Retinal pigment epithelial cell (primary cell): Measurements from ENCODE around the gene ZFP90.
"Not testable (repeated sequence)": the region's sequence is repeated elsewhere in the genome, so short reads cannot be mapped to it uniquely, and the experiment has no call there.

Experiments
- DNase-seq: peaks from one replicate; pipeline ENCODE4 v3.0.0-alpha.2; 2010; ENCODE audit warnings: low read depth
- H3K4me3 ChIP-seq: 2 replicates; pipeline ENCODE4 v1.5.1; 2011; ENCODE audit warnings: mild to moderate bottlenecking, low read length, control low read depth, moderate library complexity
- TF ChIP-seq, protein P1 (sequence below): conservative IDR thresholded peaks from 2 replicates; pipeline ENCODE4 v1.5.1; 2011; ENCODE audit warnings: low read depth, low read length, control low read depth, inconsistent platforms

The ZFP90 gene

DNA sequence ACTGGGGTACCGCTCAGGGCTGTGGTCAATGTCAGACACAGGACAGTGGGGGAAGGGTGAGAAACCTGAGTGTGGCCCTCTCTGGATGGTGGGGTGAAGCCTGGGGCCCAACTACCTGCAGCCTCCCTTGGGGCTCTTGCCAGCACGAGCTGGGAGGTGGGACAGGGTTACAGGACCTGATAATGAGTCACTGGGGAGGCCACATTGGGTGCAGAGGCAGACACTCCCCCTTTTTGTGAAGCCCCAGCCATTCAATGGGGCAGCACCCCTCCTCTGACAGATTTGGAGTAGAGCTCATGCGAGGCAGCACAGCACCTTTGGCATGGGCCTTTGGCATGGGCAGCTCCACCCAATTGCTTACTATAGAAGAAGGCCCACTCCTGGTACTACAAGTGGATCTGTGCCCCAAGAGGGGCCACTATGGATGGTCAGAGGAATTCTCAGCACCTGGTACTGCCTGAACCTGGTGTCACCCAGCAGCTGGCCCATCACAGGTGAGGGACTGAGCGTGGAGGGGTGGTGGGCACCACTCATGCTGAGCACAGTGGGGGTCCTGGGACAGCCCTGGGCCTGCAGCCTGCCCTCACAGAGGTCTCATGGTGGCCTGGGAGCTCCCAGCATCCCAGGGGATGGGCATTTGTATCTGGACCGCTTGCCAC, 45.5 kb upstream of the ZFP90 start:
- no peak overlapping the region for H3K4me3 ChIP-seq
- TF ChIP-seq, protein P1, sequence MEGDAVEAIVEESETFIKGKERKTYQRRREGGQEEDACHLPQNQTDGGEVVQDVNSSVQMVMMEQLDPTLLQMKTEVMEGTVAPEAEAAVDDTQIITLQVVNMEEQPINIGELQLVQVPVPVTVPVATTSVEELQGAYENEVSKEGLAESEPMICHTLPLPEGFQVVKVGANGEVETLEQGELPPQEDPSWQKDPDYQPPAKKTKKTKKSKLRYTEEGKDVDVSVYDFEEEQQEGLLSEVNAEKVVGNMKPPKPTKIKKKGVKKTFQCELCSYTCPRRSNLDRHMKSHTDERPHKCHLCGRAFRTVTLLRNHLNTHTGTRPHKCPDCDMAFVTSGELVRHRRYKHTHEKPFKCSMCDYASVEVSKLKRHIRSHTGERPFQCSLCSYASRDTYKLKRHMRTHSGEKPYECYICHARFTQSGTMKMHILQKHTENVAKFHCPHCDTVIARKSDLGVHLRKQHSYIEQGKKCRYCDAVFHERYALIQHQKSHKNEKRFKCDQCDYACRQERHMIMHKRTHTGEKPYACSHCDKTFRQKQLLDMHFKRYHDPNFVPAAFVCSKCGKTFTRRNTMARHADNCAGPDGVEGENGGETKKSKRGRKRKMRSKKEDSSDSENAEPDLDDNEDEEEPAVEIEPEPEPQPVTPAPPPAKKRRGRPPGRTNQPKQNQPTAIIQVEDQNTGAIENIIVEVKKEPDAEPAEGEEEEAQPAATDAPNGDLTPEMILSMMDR: no peak
- DNase-seq: no peak

DNA sequence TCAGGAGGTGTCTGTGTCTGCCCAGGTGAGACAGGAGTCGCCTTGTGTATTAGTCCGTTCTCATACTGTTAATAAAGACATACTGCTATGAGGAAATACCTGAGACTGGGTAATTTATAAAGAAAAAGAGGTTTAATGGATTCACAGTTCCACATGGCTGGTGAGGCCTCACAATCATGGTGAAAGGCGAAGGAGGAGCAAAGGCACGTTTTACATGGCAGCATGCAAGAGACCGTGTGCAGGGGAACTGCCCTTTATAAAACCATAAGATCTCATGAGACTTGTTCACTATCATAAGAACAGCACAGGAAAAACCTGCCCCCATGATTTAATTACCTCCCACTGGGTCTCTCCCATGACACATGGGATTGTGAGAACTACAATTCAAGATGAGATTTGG, 44.8 kb upstream of the ZFP90 start:
- H3K4me3 ChIP-seq, DNase-seq: not testable (repeated sequence)

DNA sequence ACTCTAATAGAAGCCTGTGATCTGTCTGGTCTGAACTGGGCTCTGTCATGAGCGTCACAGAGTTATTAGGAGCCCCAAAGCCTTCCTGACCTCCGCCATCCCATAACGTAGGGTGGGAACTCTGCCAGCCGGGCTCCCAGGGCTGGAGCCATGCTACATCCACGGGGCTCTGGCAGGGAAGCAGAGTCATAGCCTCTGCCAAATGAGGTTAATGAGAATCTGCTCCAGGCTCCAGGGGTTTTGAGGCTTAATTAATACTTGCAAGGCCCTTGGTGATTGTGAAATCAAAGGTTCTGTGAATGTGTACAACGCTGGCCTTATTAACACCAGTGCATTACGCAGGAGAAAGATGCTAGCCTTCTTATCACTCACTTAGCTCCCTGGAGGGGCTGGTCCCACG, 42.4 kb upstream of the ZFP90 start:
- no peak overlapping the region for H3K4me3 ChIP-seq
- peak; percentile 90 for DNase-seq
- TF ChIP-seq, protein P1: no peak

DNA sequence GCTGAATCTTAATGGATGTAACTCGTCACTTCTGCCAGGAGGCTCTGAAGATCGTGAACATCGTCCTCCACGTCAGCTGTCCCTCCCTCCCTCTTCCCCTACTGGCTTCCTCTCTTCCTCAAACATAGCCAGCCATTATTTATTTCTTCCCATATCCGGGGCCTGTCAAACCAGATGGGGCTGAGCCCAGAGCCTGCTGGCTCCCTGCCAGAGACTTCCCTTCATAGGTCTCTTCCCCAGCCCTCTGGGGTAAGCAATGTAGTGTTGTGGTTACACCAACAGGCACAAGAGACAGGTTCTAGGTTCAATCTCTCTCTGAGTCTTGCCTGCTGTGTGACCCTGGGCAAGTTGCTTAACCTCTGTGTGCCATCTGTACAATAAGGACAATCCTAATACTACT, 40.1 kb upstream of the ZFP90 start:
- no peak overlapping the region for H3K4me3 ChIP-seq
- DNase-seq: no peak
- TF ChIP-seq, protein P1: no peak

DNA sequence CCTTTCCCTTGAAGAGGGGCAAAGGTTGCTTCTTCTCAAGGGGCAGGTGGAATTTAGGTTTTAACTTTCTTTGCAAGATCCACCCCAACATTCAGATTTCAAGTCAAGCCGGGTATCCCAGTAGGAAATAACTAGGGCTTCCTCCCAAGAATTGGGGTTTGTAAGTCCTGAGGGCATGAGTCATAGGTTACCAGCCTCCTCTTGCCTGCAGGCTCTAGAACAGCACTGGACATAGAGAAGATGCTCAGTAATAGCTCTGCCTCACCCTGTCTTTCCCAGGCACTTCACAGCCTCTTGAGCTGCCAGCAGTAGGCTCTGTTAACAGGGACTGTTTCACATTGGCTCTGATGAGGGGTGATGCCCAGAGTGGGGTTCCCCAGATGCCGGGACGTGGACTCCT, 35.8 kb upstream of the ZFP90 start:
- TF ChIP-seq, protein P1: no peak
- H3K4me3 ChIP-seq: no peak overlapping the region

DNA sequence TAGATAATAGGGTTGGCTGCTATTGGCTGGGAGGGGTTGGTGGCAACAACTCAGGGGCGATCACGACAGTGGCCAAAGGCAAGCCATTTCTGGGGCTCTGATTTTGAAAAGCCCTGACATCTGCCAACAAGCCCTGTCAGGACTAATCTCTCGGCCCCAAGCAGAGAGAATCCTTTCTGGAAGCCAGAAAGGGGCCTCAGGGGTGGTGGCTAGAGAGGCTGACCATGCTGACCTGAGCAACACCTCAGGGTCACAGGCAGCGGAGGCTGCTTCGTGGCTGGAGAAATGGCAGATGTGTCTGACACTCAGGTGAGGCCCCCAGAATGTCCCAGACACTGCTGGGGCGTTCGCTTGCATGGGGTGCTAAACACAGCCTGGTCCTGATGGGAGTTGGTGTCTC, 35.0 kb upstream of the ZFP90 start:
- DNase-seq: no peak
- TF ChIP-seq, protein P1: no peak

More for the DNA sequence above, 35.8 kb upstream of the ZFP90 start:
- DNase-seq: no peak

DNA sequence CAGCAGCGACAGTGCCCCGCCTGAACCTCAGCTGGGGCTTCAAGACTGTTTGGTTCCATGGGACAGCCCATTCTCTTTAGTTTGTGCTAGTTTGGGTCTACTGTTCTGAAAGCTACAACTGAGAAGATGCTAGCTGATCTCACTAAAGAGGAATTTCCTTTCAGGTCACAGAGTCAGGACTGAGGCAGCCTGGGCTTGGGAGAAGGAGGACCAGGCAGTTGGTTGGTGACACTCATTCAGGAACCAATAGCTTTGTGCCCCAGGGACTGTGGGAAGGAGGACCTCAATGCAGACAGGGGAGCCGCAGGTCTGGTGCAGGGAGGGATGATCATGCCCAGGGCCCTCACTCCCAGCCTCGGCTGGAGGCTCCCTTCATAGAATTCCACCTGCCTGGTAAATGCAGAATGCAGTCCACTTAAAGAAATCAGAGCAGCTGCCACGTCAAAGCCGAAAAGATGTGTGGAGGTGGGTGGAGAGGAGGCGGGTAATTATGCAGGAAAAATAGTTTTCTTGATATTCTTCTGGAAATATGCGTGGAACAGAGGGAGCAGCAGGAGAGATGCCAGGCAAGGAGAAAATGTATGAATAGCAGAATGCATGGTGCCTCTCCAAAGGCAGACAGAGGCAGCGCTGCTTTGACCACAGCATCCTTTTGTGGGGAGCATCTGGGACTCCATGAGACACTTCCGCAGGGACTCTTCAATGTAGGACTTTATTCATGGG, 32.6 kb upstream of the ZFP90 start:
- TF ChIP-seq, protein P1: no peak
- no peak overlapping the region for H3K4me3 ChIP-seq
- DNase-seq: no peak

More for the DNA sequence above, 35.0 kb upstream of the ZFP90 start:
- H3K4me3 ChIP-seq: no peak overlapping the region
